ENCODE results near the gene USP32. TPM values are rescaled to one million over a fixed set of nuclear protein-coding genes. Genes with fewer than 3 reads are reported as not detected.

The USP32 gene
- total and polyA plus RNA-seq, 2 donors (not counting 3 experiments of a cell fraction or from before 2014, with no cell fraction given): 15.7 to 52.9 TPM

DNA sequence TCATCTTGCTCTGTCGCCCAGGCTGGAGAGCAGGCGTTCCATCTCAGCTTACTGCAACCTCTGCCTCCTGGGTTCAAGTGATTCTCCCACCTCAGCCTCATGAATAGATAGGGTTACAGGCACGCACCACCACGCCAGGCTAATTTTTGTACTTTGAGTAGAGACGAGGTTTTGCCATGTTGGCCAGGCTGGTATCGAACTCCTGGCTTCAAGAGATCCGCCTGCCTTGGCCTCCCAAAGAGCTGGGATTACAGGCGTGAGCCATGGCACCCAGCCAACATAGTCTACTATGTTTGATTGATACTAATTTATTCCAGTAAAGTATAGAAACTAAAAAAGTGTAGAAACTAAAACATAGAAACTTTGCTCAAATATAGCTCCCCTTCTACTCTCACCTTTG lies 147.3 kb downstream of the USP32 start:
- no TSS peak for BruUV-seq (replicated peaks)
- H3K9me1 ChIP-seq (replicated peaks; ENCODE audit: control insufficient read depth, extremely low read depth, insufficient read depth, low read length): no peaks in the 10 kb centered on the region
- no peaks in the 10 kb centered on the region for H3K79me2 ChIP-seq (ENCODE audit: control insufficient read depth, insufficient read depth, low read length)
- ChIA-PET POLR2A (interaction anchor here (0.6 kb wide), 1 partner anchor 17 kb away, joined by 4 read pairs; no protein-coding TSS in a partner anchor), CTCF (interaction anchor here (0.6 to 6.7 kb wide), 2 partner anchors 13 to 69 kb away, joined by 3 to 37 read pairs; no protein-coding TSS in a partner anchor)
- intact Hi-C loops (cut with micrococcal nuclease) (loop anchor here (5.0 kb wide), 1 partner anchor 148 kb away; the partner anchor contains the start of gene USP32), dilution Hi-C loops (cut with MboI; ENCODE audit: extremely low pct_ligation_motif_present, low sequenced_read_pairs) (no loop called here)
- H3K4me1 ChIP-seq (ENCODE audit: control insufficient read depth, extremely low read depth, insufficient read depth, low read length): peaks cover 16% of the 10 kb centered on the region
- DNase-seq (ENCODE audit: low read depth, low spot score) (no peak), FAIRE-seq (no peak)
- no peak overlapping the region for H3K4me3 ChIP-seq (replicated peaks in 1 of 3; ENCODE audit: insufficient read depth in 1 of 3, low read depth in 1 of 3, low read length in 3 of 3)
- no peaks in the 10 kb centered on the region for H3K36me3 ChIP-seq (ENCODE audit: control insufficient read depth in 2 of 2, extremely low read depth in 1 of 2, insufficient read depth in 2 of 2, low read length in 2 of 2)
- H3K27ac ChIP-seq (ENCODE audit: insufficient read depth, low read depth, low read length): no peak overlapping the region
- no peak overlapping the region for H3K9ac ChIP-seq (replicated peaks; ENCODE audit: extremely low read depth, insufficient read depth, low read length)
- H3K9me3 ChIP-seq (replicated peaks; ENCODE audit: control insufficient read depth, insufficient read depth, low read length): no peaks in the 10 kb centered on the region
- TF ChIP-seq EZH2 (IDR thresholded peaks at IDR 0.05; ENCODE audit: borderline replicate concordance, low read depth, low read length, severe bottlenecking) (no peak), POLR2A (IDR thresholded peaks at IDR 0.05; ENCODE audit: low read depth, low read length) (no peak), MYC (IDR thresholded peaks at IDR 0.05; ENCODE audit: low read depth, low read length) (no peak), FOS (IDR thresholded peaks at IDR 0.05; ENCODE audit: borderline replicate concordance, insufficient read depth, low read length) (no peak), POLR2AphosphoS5 (IDR thresholded peaks at IDR 0.05; ENCODE audit: insufficient read depth, low read depth, low read length) (no peak), JUN (IDR thresholded peaks at IDR 0.05; ENCODE audit: borderline replicate concordance, insufficient read depth, insufficient read length, low read depth) (no peak), GATA2 (IDR thresholded peaks at IDR 0.05; ENCODE audit: insufficient read depth, insufficient read length, low read depth, low read length) (no peak)
- TF ChIP-seq, protein P1, sequence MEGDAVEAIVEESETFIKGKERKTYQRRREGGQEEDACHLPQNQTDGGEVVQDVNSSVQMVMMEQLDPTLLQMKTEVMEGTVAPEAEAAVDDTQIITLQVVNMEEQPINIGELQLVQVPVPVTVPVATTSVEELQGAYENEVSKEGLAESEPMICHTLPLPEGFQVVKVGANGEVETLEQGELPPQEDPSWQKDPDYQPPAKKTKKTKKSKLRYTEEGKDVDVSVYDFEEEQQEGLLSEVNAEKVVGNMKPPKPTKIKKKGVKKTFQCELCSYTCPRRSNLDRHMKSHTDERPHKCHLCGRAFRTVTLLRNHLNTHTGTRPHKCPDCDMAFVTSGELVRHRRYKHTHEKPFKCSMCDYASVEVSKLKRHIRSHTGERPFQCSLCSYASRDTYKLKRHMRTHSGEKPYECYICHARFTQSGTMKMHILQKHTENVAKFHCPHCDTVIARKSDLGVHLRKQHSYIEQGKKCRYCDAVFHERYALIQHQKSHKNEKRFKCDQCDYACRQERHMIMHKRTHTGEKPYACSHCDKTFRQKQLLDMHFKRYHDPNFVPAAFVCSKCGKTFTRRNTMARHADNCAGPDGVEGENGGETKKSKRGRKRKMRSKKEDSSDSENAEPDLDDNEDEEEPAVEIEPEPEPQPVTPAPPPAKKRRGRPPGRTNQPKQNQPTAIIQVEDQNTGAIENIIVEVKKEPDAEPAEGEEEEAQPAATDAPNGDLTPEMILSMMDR (IDR thresholded peaks at IDR 0.05; ENCODE audit: extremely low read depth in 1 of 2, insufficient read depth in 1 of 2, low read depth in 1 of 2, low read length in 2 of 2): no peak
- TF ChIP-seq, protein P2, sequence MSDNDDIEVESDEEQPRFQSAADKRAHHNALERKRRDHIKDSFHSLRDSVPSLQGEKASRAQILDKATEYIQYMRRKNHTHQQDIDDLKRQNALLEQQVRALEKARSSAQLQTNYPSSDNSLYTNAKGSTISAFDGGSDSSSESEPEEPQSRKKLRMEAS (IDR thresholded peaks at IDR 0.05; ENCODE audit: insufficient read depth, insufficient read length): no peak
- H3K27me3 ChIP-seq (ENCODE audit: control insufficient read depth in 2 of 2, insufficient read depth in 2 of 2, low read length in 2 of 2): no peaks in the 10 kb centered on the region
- no peaks in the 10 kb centered on the region for H4K20me1 ChIP-seq (replicated peaks; ENCODE audit: control insufficient read depth, extremely low read depth, insufficient read depth, low read length)
- no peak overlapping the region for H3K4me2 ChIP-seq (ENCODE audit: insufficient read depth, low read length)
- H2AFZ ChIP-seq (ENCODE audit: low read depth, low read length): no peak overlapping the region

Data from endothelial cell of umbilical vein (primary cell).